ENCODE measurements around the gene MTHFD1L. TPM values are rescaled to one million over a fixed set of nuclear protein-coding genes. Genes with fewer than 3 reads are reported as not detected.

Gene MTHFD1L
- total RNA-seq, 8 experiments from 2014 or later = 23.0 to 82.3 (median 37.5) TPM

- Histone ChIP-seq H3K4me3 (no peak overlapping the region), H3K27ac (no peak overlapping the region), H3K4me1 (replicated peaks in 1 of 2) (no peaks in the 10 kb centered on the region)
- 0 to 100% (median 33%) methylated on average over 1 of the region's 1 CpG; no CpG with 5 or more reads in 2 of the 10 experiments for WGBS, 10 experiments
- in situ Hi-C loops (cut with MboI; ENCODE audit: low pct_unique_long_range_greater_than_20kb in 2 of 9, low sequenced_read_pairs in 9 of 9, unreplicated experiment in 9 of 9) = no loop called here
- no peak for ATAC-seq (replicated peaks in 6 of 8)
These were observed 65.9 kb downstream of the MTHFD1L start for GRCh38 chr6:150931405-150931804.

DNA sequence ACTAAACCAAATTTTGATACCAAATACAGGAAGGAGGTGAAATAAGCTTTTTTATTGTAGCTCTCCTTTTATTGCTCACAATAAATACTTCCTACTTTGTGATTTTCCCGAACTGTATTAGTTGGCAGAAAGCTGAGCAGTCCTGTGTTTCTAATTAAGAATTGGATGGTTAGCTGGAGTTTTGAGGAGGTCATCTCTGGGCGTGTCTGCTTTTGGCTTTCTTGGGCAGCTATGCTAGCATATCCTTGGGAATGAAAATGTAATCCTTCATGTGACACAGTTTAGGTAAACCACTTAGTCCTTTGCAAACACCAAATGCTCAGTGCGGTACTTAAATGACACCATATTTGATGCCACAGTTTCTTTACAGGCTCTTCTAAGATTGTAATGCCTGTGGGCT, 67.5 kb downstream of the MTHFD1L start:
- Histone ChIP-seq H3K4me1 (replicated peaks in 1 of 2) (no peaks in the 10 kb centered on the region), H3K27ac (no peak overlapping the region), H3K4me3 (no peak overlapping the region)
- 13 to 100% (median 82%) methylated on average over 1 to 3 of the region's 3 CpGs for WGBS, 10 experiments
- in situ Hi-C loops (cut with MboI; ENCODE audit: low pct_unique_long_range_greater_than_20kb in 2 of 9, low sequenced_read_pairs in 9 of 9, unreplicated experiment in 9 of 9) = no loop called here
- peak in 2 of 8 experiments; percentile 72 to 78 for ATAC-seq (replicated peaks in 6 of 8)

GRCh38 chr6:150934380-150934779, 68.9 kb downstream of the MTHFD1L start:
- peak in 1 of 8 experiments; percentile 39 for ATAC-seq (replicated peaks in 6 of 8)
- Histone ChIP-seq H3K4me3 (no peak overlapping the region), H3K27ac (no peak overlapping the region), H3K4me1 (replicated peaks in 1 of 2) (no peaks in the 10 kb centered on the region)
- in situ Hi-C loops (cut with MboI; ENCODE audit: low pct_unique_long_range_greater_than_20kb in 2 of 9, low sequenced_read_pairs in 9 of 9, unreplicated experiment in 9 of 9) = no loop called here
- 58 to 96% (median 80%) methylated on average over 1 to 4 of the region's 4 CpGs; no CpG with 5 or more reads in 1 of the 10 experiments for WGBS, 10 experiments

GRCh38 chr6:150936021-150936555, 70.6 kb downstream of the MTHFD1L start:
- no peak overlapping the region for H3K4me3 ChIP-seq
- no peaks in the 10 kb centered on the region for H3K4me1 ChIP-seq (replicated peaks in 1 of 2)
- H3K27ac ChIP-seq = no peak overlapping the region
- ATAC-seq (replicated peaks in 6 of 8) = no peak
- in situ Hi-C loops (cut with MboI; ENCODE audit: low pct_unique_long_range_greater_than_20kb in 2 of 9, low sequenced_read_pairs in 9 of 9, unreplicated experiment in 9 of 9) = no loop called here
- 83 to 100% (median 100%) methylated on average over 1 to 2 of the region's 2 CpGs; no CpG with 5 or more reads in 1 of the 10 experiments for WGBS, 10 experiments

DNA sequence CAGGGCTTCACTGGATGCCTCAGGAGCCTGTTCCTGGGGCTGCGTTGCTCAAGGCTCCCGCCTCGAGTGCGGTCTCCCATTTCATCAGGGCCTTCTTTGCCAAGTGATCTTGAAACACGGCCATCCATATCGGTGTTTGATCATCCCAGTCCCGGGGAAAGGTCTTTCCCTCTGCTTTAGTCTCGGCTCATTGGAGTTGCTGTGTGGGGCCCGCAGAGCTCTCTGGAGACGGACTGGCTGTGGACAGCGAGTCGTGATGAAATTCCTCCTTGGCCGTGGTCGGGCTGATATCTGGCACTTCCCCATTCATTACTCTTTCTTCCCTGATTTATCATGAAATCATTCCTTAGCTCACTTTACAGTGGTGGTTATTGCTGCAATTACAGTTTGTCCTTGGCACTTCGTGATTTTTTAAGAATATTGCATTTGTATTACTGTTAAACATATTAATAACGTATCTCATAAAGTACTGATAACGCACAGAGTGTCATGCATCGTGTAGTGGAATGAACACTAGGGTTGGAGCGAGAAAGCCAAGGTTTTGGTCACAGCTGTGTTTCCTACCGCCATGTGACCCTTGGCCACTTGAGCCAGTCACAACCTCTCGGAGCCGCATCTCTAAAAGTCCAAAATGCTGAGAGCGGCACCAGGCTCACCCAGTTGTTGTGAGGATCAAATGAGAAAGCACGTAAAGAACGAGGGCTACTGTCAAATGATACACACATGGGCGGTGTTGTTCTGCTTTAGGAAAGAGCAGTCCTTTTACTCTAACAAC, 71.8 kb downstream of the MTHFD1L start:
- in situ Hi-C loops (cut with MboI; ENCODE audit: low pct_unique_long_range_greater_than_20kb in 2 of 9, low sequenced_read_pairs in 9 of 9, unreplicated experiment in 9 of 9) = no loop called here
- no peaks in the 10 kb centered on the region for H3K4me1 ChIP-seq (replicated peaks in 1 of 2)
- no peak overlapping the region for H3K4me3 ChIP-seq
- WGBS, 10 experiments = 84 to 100% (median 97%) methylated on average over 3 to 17 of the region's 26 CpGs
- ATAC-seq (replicated peaks in 6 of 8) = no peak
- no peak overlapping the region for H3K27ac ChIP-seq

DNA sequence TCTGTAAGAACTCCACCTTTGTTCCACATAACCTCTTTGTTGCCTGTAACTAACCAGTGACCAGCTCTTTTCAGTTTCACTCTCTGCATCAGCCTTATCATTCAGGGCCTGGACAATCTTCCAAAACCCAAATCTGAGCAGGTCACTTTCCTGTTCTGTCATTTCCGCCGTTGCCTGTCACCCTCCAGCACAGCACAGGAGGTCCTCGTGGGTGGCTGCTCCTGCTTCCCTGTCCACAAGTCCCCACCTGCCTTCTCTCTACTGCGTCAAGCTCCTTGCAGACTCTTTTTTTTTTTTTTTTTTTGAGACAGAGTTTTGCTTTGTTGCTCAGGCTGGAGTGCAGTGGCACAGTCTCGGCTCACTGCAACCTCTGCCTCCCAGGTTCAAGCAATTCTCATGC, 73.9 kb downstream of the MTHFD1L start:
- Histone ChIP-seq H3K4me1 (replicated peaks in 1 of 2) (no peaks in the 10 kb centered on the region), H3K4me3 (no peak overlapping the region), H3K27ac (no peak overlapping the region)
- 92 to 100% (median 100%) methylated on average over 1 to 3 of the region's 5 CpGs; no CpG with 5 or more reads in 5 of the 10 experiments for WGBS, 10 experiments
- no peak for ATAC-seq (replicated peaks in 6 of 8)
- in situ Hi-C loops (cut with MboI; ENCODE audit: low pct_unique_long_range_greater_than_20kb in 2 of 9, low sequenced_read_pairs in 9 of 9, unreplicated experiment in 9 of 9) = no loop called here

GRCh38 chr6:150940941-150941340, 75.4 kb downstream of the MTHFD1L start:
- Histone ChIP-seq H3K4me1 (replicated peaks in 1 of 2) (no peaks in the 10 kb centered on the region), H3K4me3 (no peak overlapping the region), H3K27ac (no peak overlapping the region)
- in situ Hi-C loops (cut with MboI; ENCODE audit: low pct_unique_long_range_greater_than_20kb in 2 of 9, low sequenced_read_pairs in 9 of 9, unreplicated experiment in 9 of 9) = no loop called here
- ATAC-seq (replicated peaks in 6 of 8) = peak in 4 of 8 experiments; percentile 30 to 96 (median 93)
- WGBS, 10 experiments = 20 to 92% (median 83%) methylated on average over 1 to 7 of the region's 7 CpGs; no CpG with 5 or more reads in 4 of the 10 experiments

- H3K4me3 ChIP-seq = no peak overlapping the region
- in situ Hi-C loops (cut with MboI; ENCODE audit: low pct_unique_long_range_greater_than_20kb in 2 of 9, low sequenced_read_pairs in 9 of 9, unreplicated experiment in 9 of 9) = no loop called here
- H3K27ac ChIP-seq = no peak overlapping the region
- no peaks in the 10 kb centered on the region for H3K4me1 ChIP-seq (replicated peaks in 1 of 2)
- ATAC-seq (replicated peaks in 6 of 8) = no peak
- 75 to 100% (median 97%) methylated on average over 3 to 7 of the region's 11 CpGs; no CpG with 5 or more reads in 3 of the 10 experiments for whole genome bisulfite sequencing, 10 experiments
These were observed 84.0 kb downstream of the MTHFD1L start for GRCh38 chr6:150949526-150949925.

- ATAC-seq (replicated peaks in 6 of 8) = no peak
- in situ Hi-C loops (cut with MboI; ENCODE audit: low pct_unique_long_range_greater_than_20kb in 2 of 9, low sequenced_read_pairs in 9 of 9, unreplicated experiment in 9 of 9) = no loop called here
These were observed 88.3 kb downstream of the MTHFD1L start for GRCh38 chr6:150953851-150954250.

DNA sequence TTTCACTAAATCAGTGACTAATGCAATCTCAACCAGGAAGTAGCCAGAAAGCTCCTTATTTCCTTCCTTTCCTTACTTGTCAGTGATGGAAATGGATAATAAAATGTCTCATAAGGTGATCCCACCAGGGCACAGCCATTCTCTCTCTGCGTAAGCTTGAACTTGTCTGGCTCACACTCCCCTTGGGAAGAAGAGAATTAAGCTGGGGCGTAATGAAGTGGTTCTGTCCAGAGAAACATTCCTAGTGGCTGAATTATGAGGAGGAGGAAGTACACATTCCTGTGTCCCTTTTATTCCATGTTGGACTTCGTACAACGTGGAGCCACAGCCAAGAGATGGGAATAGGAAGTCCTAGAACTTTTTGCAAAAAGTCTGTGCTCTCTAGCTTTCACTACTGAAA, 93.7 kb downstream of the MTHFD1L start:
- 25 to 100% (median 95%) methylated on average over 2 to 4 of the region's 4 CpGs; no CpG with 5 or more reads in 5 of the 10 experiments for WGBS, 10 experiments
- in situ Hi-C loops (cut with MboI; ENCODE audit: low pct_unique_long_range_greater_than_20kb in 2 of 9, low sequenced_read_pairs in 9 of 9, unreplicated experiment in 9 of 9) = no loop called here
- no peak overlapping the region for H3K4me3 ChIP-seq
- H3K27ac ChIP-seq = no peak overlapping the region
- no peaks in the 10 kb centered on the region for H3K4me1 ChIP-seq (replicated peaks in 1 of 2)
- ATAC-seq (replicated peaks in 6 of 8) = no peak

More at GRCh38 chr6:150953851-150954250, 88.3 kb downstream of the MTHFD1L start:
- Histone ChIP-seq H3K27ac (no peak overlapping the region), H3K4me1 (replicated peaks in 1 of 2) (no peaks in the 10 kb centered on the region), H3K4me3 (no peak overlapping the region)
- 67 to 100% (median 89%) methylated on average over 2 to 5 of the region's 5 CpGs; no CpG with 5 or more reads in 1 of the 10 experiments for WGBS, 10 experiments

- no peaks in the 10 kb centered on the region for H3K4me1 ChIP-seq (replicated peaks in 1 of 2)
- ATAC-seq (replicated peaks in 6 of 8) = no peak
- WGBS, 10 experiments = 80 to 100% (median 95%) methylated on average over 2 of the region's 2 CpGs; no CpG with 5 or more reads in 4 of the 10 experiments
- in situ Hi-C loops (cut with MboI; ENCODE audit: low pct_unique_long_range_greater_than_20kb in 2 of 9, low sequenced_read_pairs in 9 of 9, unreplicated experiment in 9 of 9) = no loop called here
- H3K27ac ChIP-seq = no peak overlapping the region
- H3K4me3 ChIP-seq = no peak overlapping the region
These were observed 96.9 kb downstream of the MTHFD1L start for GRCh38 chr6:150962436-150962835.

- no peak overlapping the region for H3K27ac ChIP-seq
- no peak overlapping the region for H3K4me3 ChIP-seq
- no peak for ATAC-seq (replicated peaks in 6 of 8)
- WGBS, 10 experiments = 80 to 100% (median 87%) methylated on average over 1 to 2 of the region's 2 CpGs; no CpG with 5 or more reads in 4 of the 10 experiments
- no peaks in the 10 kb centered on the region for H3K4me1 ChIP-seq (replicated peaks in 1 of 2)
- in situ Hi-C loops (cut with MboI; ENCODE audit: low pct_unique_long_range_greater_than_20kb in 2 of 9, low sequenced_read_pairs in 9 of 9, unreplicated experiment in 9 of 9) = no loop called here
These were observed 99.3 kb downstream of the MTHFD1L start for GRCh38 chr6:150964765-150965164.

DNA sequence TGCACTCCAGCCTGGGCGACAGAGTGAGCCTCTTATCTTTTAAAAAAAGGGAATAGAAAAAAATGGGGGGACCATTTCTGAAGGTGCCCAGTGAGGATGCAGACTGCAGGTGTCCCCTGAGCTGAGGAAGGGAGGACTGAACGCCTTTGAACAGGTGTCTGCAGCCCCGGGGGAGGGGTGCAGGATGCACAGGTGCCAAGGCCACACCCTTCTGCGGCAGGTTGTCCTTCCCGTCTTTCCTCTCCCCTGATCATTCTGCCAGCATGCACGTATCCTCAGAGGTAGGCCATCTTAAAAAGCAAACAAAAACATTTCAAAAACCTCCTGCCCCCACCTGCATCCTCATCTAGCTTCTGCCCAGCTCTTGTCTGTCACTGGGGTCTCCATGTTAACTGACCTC, 101.3 kb downstream of the MTHFD1L start:
- no peak overlapping the region for H3K27ac ChIP-seq
- no peak overlapping the region for H3K4me3 ChIP-seq
- WGBS, 10 experiments = 60 to 100% (median 83%) methylated on average over 1 to 4 of the region's 6 CpGs; no CpG with 5 or more reads in 3 of the 10 experiments
- in situ Hi-C loops (cut with MboI; ENCODE audit: low pct_unique_long_range_greater_than_20kb in 2 of 9, low sequenced_read_pairs in 9 of 9, unreplicated experiment in 9 of 9) = no loop called here
- H3K4me1 ChIP-seq (replicated peaks in 1 of 2) = no peaks in the 10 kb centered on the region
- no peak for ATAC-seq (replicated peaks in 6 of 8)
